CD4-positive, alpha-beta T cell treated with Interleukin-12 subunit alpha and Interleukin-12 subunit beta, for 1 hour (primary cell): ENCODE data around the gene KRTAP12-4.
"Not testable (repeated sequence)": the region's sequence is repeated elsewhere in the genome, so short reads cannot be mapped to it uniquely, and the experiment has no call there.

Source experiments
- DNase-seq: peaks from one replicate; pipeline ENCODE4 v3.0.0-alpha.2; 2020

Gene KRTAP12-4

GRCh38 chr21:44628707-44629391, 25.6 kb downstream of the KRTAP12-4 start:
- no peak for DNase-seq

- not testable (repeated sequence) for DNase-seq
Observed at GRCh38 chr21:44627831-44628233, 26.6 kb downstream of the KRTAP12-4 start.

- DNase-seq: not testable (repeated sequence)
Observed at GRCh38 chr21:44627181-44627822, 27.2 kb downstream of the KRTAP12-4 start.

GRCh38 chr21:44626673-44627143, 27.8 kb downstream of the KRTAP12-4 start, which contains the start of gene KRTAP10-9:
Gene KRTAP10-9, plus strand, starts transcription at chr21:44627093. Its CDS starts 79 bp downstream, at chr21:44627172.
- no peak for DNase-seq

GRCh38 chr21:44626262-44626661, 28.2 kb downstream of the KRTAP12-4 start:
- DNase-seq: peak; percentile 44

GRCh38 chr21:44625756-44626155, 28.7 kb downstream of the KRTAP12-4 start:
- no peak for DNase-seq

GRCh38 chr21:44623575-44623974, 30.9 kb downstream of the KRTAP12-4 start:
- DNase-seq: no peak

GRCh38 chr21:44619886-44620285, 34.6 kb downstream of the KRTAP12-4 start:
- DNase-seq: no peak

- DNase-seq: peak; percentile 77
Observed at GRCh38 chr21:44618909-44619308, 35.5 kb downstream of the KRTAP12-4 start.

GRCh38 chr21:44618504-44618903, 36.0 kb downstream of the KRTAP12-4 start:
- peak; percentile 4 for DNase-seq

- DNase-seq: no peak
Observed at GRCh38 chr21:44617071-44617501, 37.4 kb downstream of the KRTAP12-4 start.

GRCh38 chr21:44616591-44616926, 37.9 kb downstream of the KRTAP12-4 start:
- DNase-seq: no peak

GRCh38 chr21:44615911-44616590, 38.4 kb downstream of the KRTAP12-4 start:
- DNase-seq: no peak

GRCh38 chr21:44615466-44615865, 39.0 kb downstream of the KRTAP12-4 start:
- no peak for DNase-seq

- DNase-seq: no peak
Observed at GRCh38 chr21:44614961-44615391, 39.5 kb downstream of the KRTAP12-4 start.

GRCh38 chr21:44614161-44614631, 40.3 kb downstream of the KRTAP12-4 start:
- no peak for DNase-seq

- DNase-seq: no peak
Observed at GRCh38 chr21:44613386-44614155, 40.9 kb downstream of the KRTAP12-4 start.

- no peak for DNase-seq
Observed at GRCh38 chr21:44612669-44613229, 41.7 kb downstream of the KRTAP12-4 start.

- no peak for DNase-seq
Observed at GRCh38 chr21:44612029-44612486, 42.4 kb downstream of the KRTAP12-4 start, which contains the start of gene KRTAP10-8. Gene KRTAP10-8, plus strand, starts transcription at chr21:44612079. Its CDS starts 22 bp downstream, at chr21:44612101.

GRCh38 chr21:44611551-44611950, 42.9 kb downstream of the KRTAP12-4 start:
- no peak for DNase-seq

- DNase-seq: not testable (repeated sequence)
Observed at GRCh38 chr21:44610157-44610843, 44.2 kb downstream of the KRTAP12-4 start.
